Measurements from ENCODE around the gene C1QTNF12.

The C1QTNF12 gene

GRCh38 chr1:1280782-1281481 lies 34.4 kb upstream of the C1QTNF12 start:
- no peak for TF ChIP-seq USF1 (IDR thresholded peaks at IDR 0.05)
- no peak for TF ChIP-seq TEAD4 (IDR thresholded peaks at IDR 0.05)
- no peak for TF ChIP-seq EP300 (IDR thresholded peaks at IDR 0.05; ENCODE audit: borderline replicate concordance)
- no peak for TF ChIP-seq REST (IDR thresholded peaks at IDR 0.05; ENCODE audit: low read depth)
- no peak for TF ChIP-seq EGR1 (IDR thresholded peaks at IDR 0.05)
- no peak for TF ChIP-seq CEBPB (IDR thresholded peaks at IDR 0.05)
- no peak for TF ChIP-seq FOXM1 (IDR thresholded peaks at IDR 0.05; ENCODE audit: borderline replicate concordance, low read depth)
- no peak for TF ChIP-seq YY1 (IDR thresholded peaks at IDR 0.05; ENCODE audit: low read depth)
- no peak for TF ChIP-seq MAX (IDR thresholded peaks at IDR 0.05)
- no peak for TF ChIP-seq NFIC (IDR thresholded peaks at IDR 0.05)
- TF ChIP-seq TAF1 (IDR thresholded peaks at IDR 0.05; ENCODE audit: low read depth), result no peak

GRCh38 chr1:1279028-1279427 lies 32.5 kb upstream of the C1QTNF12 start:
- no peak for TF ChIP-seq TEAD4 (IDR thresholded peaks at IDR 0.05)
- TF ChIP-seq YY1 (IDR thresholded peaks at IDR 0.05; ENCODE audit: low read depth), result no peak
- no peak for TF ChIP-seq EP300 (IDR thresholded peaks at IDR 0.05; ENCODE audit: borderline replicate concordance)
- no peak for TF ChIP-seq REST (IDR thresholded peaks at IDR 0.05; ENCODE audit: low read depth)
- TF ChIP-seq ZBTB7A (IDR thresholded peaks at IDR 0.05; ENCODE audit: low read depth), result no peak
- no peak for TF ChIP-seq RAD21 (IDR thresholded peaks at IDR 0.05; ENCODE audit: low read depth)
- TF ChIP-seq TCF12 (IDR thresholded peaks at IDR 0.05; ENCODE audit: low read depth), result no peak
- TF ChIP-seq MAX (IDR thresholded peaks at IDR 0.05), result no peak
- no peak for TF ChIP-seq USF1 (IDR thresholded peaks at IDR 0.05)
- TF ChIP-seq CEBPB (IDR thresholded peaks at IDR 0.05), result no peak
- TF ChIP-seq TAF1 (IDR thresholded peaks at IDR 0.05; ENCODE audit: low read depth), result no peak
- no peak for TF ChIP-seq NFIC (IDR thresholded peaks at IDR 0.05)
- TF ChIP-seq EGR1 (IDR thresholded peaks at IDR 0.05), result no peak
- no peak for TF ChIP-seq FOXM1 (IDR thresholded peaks at IDR 0.05; ENCODE audit: borderline replicate concordance, low read depth)
- no peak for TF ChIP-seq CREB1 (IDR thresholded peaks at IDR 0.05; ENCODE audit: low read depth)

- TF ChIP-seq EP300 (IDR thresholded peaks at IDR 0.05; ENCODE audit: borderline replicate concordance) (no peak), EGR1 (IDR thresholded peaks at IDR 0.05) (no peak), TAF1 (IDR thresholded peaks at IDR 0.05; ENCODE audit: low read depth) (no peak), NFIC (IDR thresholded peaks at IDR 0.05) (no peak), TEAD4 (IDR thresholded peaks at IDR 0.05) (no peak), CREB1 (IDR thresholded peaks at IDR 0.05; ENCODE audit: low read depth) (no peak), YY1 (IDR thresholded peaks at IDR 0.05; ENCODE audit: low read depth) (no peak), RAD21 (IDR thresholded peaks at IDR 0.05; ENCODE audit: low read depth) (no peak), MAX (IDR thresholded peaks at IDR 0.05) (no peak), CEBPB (IDR thresholded peaks at IDR 0.05) (no peak), ZBTB7A (IDR thresholded peaks at IDR 0.05; ENCODE audit: low read depth) (no peak), REST (IDR thresholded peaks at IDR 0.05; ENCODE audit: low read depth) (no peak), FOXM1 (IDR thresholded peaks at IDR 0.05; ENCODE audit: borderline replicate concordance, low read depth) (no peak), TCF12 (IDR thresholded peaks at IDR 0.05; ENCODE audit: low read depth) (no peak), USF1 (IDR thresholded peaks at IDR 0.05) (no peak)
These were observed 32.1 kb upstream of the C1QTNF12 start for GRCh38 chr1:1278620-1279019.
